ENCODE measurements around the gene PUS1. TPM values are rescaled to one million over a fixed set of nuclear protein-coding genes. Genes with fewer than 3 reads are reported as not detected.

The PUS1 gene
- total and polyA plus RNA-seq, 2 of the 8 experiments (the other 6 are each of a cell fraction or from before 2014, with no cell fraction given), result 48.1 to 81.2 TPM

DNA sequence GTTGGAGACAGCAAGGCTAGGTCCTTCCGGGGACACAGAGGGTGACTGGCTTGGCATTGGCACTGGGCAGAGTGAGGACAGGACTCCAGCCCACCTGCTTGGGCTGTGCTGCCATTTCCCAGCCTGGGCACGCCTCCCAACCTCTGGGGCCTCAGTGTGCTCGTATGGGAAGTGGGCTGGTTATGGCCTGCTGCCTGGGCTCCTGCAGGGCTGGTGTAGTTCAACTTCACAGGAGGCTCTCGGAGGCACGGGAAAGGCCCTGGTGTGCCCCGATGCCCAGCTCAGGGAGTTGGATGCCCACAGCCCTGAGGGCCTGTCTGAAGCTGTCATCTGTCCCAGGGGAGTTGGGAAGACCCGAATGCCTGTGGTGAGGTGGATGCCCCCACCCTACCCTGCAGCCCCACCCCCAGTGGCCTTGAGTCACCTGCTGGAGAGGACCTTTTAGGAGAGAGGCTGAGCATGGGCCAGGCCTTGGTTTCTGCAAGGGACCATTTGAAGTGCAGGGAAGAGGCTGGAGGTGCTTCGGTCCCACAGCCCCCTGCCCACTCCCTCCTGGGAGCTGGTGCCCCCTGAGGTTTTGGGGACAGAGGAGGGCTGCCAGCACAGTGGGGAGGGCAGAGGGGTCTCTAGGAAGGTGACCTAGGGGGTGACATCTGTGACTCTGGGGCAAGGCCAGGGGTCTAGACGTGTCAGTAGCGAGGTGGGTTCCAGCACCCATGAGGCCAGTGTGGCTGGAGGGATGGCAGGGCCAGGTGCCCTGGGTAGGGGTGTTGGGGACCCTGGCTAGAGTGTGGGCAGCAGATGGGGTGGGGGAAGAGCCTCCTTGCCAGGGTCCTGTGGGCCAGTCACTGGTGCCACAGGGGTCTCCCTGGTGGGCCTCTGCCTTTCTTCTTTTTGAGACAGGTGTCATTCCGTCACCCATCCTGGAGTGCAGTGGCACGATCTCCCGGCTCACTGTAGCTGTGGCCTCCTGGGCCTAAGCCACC lies 25.5 kb upstream of the PUS1 start:
- ChIA-PET POLR2A (ENCODE audit: partially characterized antibody) (interaction anchor here (0.9 to 1.9 kb wide), 4 partner anchors 8 to 1024 kb away, joined by 3 to 7 read pairs (median 4); partner anchors contain the start of gene PUS1), CTCF (ENCODE audit: partially characterized antibody) (interaction anchor here (0.9 to 1.3 kb wide), 2 partner anchors 9 to 268 kb away, joined by 4 to 6 read pairs; no protein-coding TSS in a partner anchor)
- no peak for DNase-seq (ENCODE audit: low read depth in 1 of 2, low spot score in 2 of 2)
- Histone ChIP-seq H3K9ac (replicated peaks in 1 of 4; ENCODE audit: extremely low read depth in 1 of 4, low read depth in 3 of 4, low read length in 3 of 4) (no peak overlapping the region), H3K27ac (ENCODE audit: low read depth, low read length) (no peak overlapping the region), H2BK120ac (replicated peaks; ENCODE audit: low read depth, low read length) (no peak overlapping the region), H3K4me2 (ENCODE audit: insufficient read depth in 1 of 2, low read depth in 2 of 2, low read length in 2 of 2) (no peak overlapping the region), H2BK12ac (ENCODE audit: low read depth, low read length) (no peak overlapping the region), H4K8ac (ENCODE audit: extremely low read depth, insufficient read depth, low read length) (no peak overlapping the region), H3K27me3 (replicated peaks in 1 of 4; ENCODE audit: control insufficient read depth in 3 of 4, extremely low read depth in 1 of 4, insufficient read depth in 3 of 4, low read length in 3 of 4) (no peaks in the 10 kb centered on the region), H4K20me1 (replicated peaks in 1 of 2; ENCODE audit: control insufficient read depth in 1 of 2, insufficient read depth in 2 of 2, low read length in 2 of 2) (peaks cover 10 to 17% of the 10 kb centered on the region in 2 experiments), H4K91ac (replicated peaks; ENCODE audit: insufficient read length, low read length) (no peak overlapping the region), H3K56ac (replicated peaks; ENCODE audit: insufficient read length, low read depth, low read length) (no peak overlapping the region), H3K4me1 (replicated peaks in 1 of 4; ENCODE audit: control insufficient read depth in 3 of 4, insufficient read depth in 4 of 4, low read length in 3 of 4) (peaks cover 0 to 2% (median 0%) of the 10 kb centered on the region in 4 experiments; a peak in 2 of 7 replicates), H2AK5ac (ENCODE audit: low read depth, low read length) (no peak overlapping the region), H3K4ac (replicated peaks; ENCODE audit: insufficient read length, low read depth, low read length) (no peak overlapping the region), H4K5ac (ENCODE audit: insufficient read length, low read depth, low read length) (no peak overlapping the region), H3K36me3 (ENCODE audit: control insufficient read depth in 2 of 4, insufficient read depth in 4 of 4, low read length in 3 of 4) (peaks cover 0 to 7% (median 0%) of the 10 kb centered on the region in 4 experiments; a peak in 2 of 8 replicates), H3K23ac (ENCODE audit: insufficient read length) (no peak overlapping the region), H2BK15ac (ENCODE audit: low read length) (no peak overlapping the region), H3K18ac (ENCODE audit: extremely low read depth, low read length) (no peak overlapping the region), H3K9me3 (ENCODE audit: insufficient read depth in 2 of 2, low read depth in 1 of 2, low read length in 1 of 2) (no peaks in the 10 kb centered on the region), H3K79me2 (ENCODE audit: control insufficient read depth in 1 of 2, insufficient read depth in 2 of 2, low read length in 2 of 2) (peaks cover 0 to 38% of the 10 kb centered on the region in 2 experiments; a peak in 1 of 4 replicates), H3K79me1 (ENCODE audit: low read depth, low read length) (peaks cover 13% of the 10 kb centered on the region), H2BK5ac (ENCODE audit: low read depth, low read length) (peak overlapping the region; percentile 66; the same call in 1 of the 2 replicates), H3K4me3 (ENCODE audit: extremely low read depth in 1 of 4, insufficient read depth in 2 of 4, low read depth in 3 of 4, low read length in 4 of 4) (no peak overlapping the region), H3K14ac (ENCODE audit: insufficient read length) (no peak overlapping the region), H2BK20ac (ENCODE audit: low read length) (no peak overlapping the region), H3K23me2 (ENCODE audit: low read depth, low read length) (no peaks in the 10 kb centered on the region), H2AFZ (ENCODE audit: low read length) (no peak overlapping the region)
- 93% methylated on average over 13 of the region's 13 CpGs; no CpG with 5 or more reads in 1 of the 2 experiments for WGBS, 2 experiments (ENCODE audit: extremely low coverage in 1 of 2, insufficient coverage in 1 of 2, insufficient read length in 1 of 2, insufficient replicate concordance in 2 of 2, low coverage in 1 of 2, low lambda C conversion rate in 2 of 2, missing lambda C conversion rate in 1 of 2)
- FAIRE-seq, result no peak
- TF ChIP-seq TEAD4 (IDR thresholded peaks at IDR 0.05; ENCODE audit: low read depth, low read length), result no peak
- TF ChIP-seq RBBP5 (IDR thresholded peaks at IDR 0.05; ENCODE audit: borderline replicate concordance, low read depth, low read length), result no peak
- TF ChIP-seq ATF2 (IDR thresholded peaks at IDR 0.05; ENCODE audit: low read length), result no peak
- no peak for TF ChIP-seq POU5F1 (IDR thresholded peaks at IDR 0.05; ENCODE audit: low read depth, low read length)
- TF ChIP-seq HDAC2 (IDR thresholded peaks at IDR 0.05; ENCODE audit: borderline replicate concordance in 1 of 2, low read depth in 2 of 2, low read length in 2 of 2), result no peak
- TF ChIP-seq EZH2 (IDR thresholded peaks at IDR 0.05; ENCODE audit: low read depth, low read length, severe bottlenecking), result no peak
- no peak for TF ChIP-seq SIX5 (IDR thresholded peaks at IDR 0.05; ENCODE audit: low read depth, low read length)
- no peak for TF ChIP-seq JUN (IDR thresholded peaks at IDR 0.05; ENCODE audit: low read depth, low read length)
- TF ChIP-seq KDM1A (IDR thresholded peaks at IDR 0.05; ENCODE audit: borderline replicate concordance, low read length), result no peak
